Measurements from ENCODE around the gene SLC1A2. TPM values are rescaled to one million over a fixed set of nuclear protein-coding genes. Genes with fewer than 3 reads are reported as not detected.

The SLC1A2 gene
- total and polyA plus RNA-seq, 4 donors: 0.35 to 17.0 (median 1.1) TPM

GRCh38 chr11:35337136-35337913 lies 82.0 kb downstream of the SLC1A2 start:
- Histone ChIP-seq H3K9ac (ENCODE audit: insufficient read depth in 1 of 2, low read length in 2 of 2) (no peak overlapping the region), H3K27ac (ENCODE audit: low read depth in 1 of 2, low read length in 1 of 2) (peak overlapping the region in 1 of 2 donors; percentile 67), H3K9me3 (ENCODE audit: control insufficient read depth in 4 of 4, insufficient read depth in 3 of 4, low read length in 3 of 4) (no peaks in the 10 kb centered on the region), H3K4me3 (no peak overlapping the region), H3K36me3 (ENCODE audit: control insufficient read depth in 4 of 4, insufficient read depth in 4 of 4, low read length in 4 of 4) (no peaks in the 10 kb centered on the region), H3K27me3 (ENCODE audit: control insufficient read depth in 3 of 3, insufficient read depth in 3 of 3, low read length in 2 of 3) (no peaks in the 10 kb centered on the region), H3K4me1 (ENCODE audit: control insufficient read depth in 5 of 5, insufficient read depth in 5 of 5, low read length in 5 of 5) (peaks cover 0 to 4% (median 0%) of the 10 kb centered on the region in 5 donors)
- TF ChIP-seq, protein P1, sequence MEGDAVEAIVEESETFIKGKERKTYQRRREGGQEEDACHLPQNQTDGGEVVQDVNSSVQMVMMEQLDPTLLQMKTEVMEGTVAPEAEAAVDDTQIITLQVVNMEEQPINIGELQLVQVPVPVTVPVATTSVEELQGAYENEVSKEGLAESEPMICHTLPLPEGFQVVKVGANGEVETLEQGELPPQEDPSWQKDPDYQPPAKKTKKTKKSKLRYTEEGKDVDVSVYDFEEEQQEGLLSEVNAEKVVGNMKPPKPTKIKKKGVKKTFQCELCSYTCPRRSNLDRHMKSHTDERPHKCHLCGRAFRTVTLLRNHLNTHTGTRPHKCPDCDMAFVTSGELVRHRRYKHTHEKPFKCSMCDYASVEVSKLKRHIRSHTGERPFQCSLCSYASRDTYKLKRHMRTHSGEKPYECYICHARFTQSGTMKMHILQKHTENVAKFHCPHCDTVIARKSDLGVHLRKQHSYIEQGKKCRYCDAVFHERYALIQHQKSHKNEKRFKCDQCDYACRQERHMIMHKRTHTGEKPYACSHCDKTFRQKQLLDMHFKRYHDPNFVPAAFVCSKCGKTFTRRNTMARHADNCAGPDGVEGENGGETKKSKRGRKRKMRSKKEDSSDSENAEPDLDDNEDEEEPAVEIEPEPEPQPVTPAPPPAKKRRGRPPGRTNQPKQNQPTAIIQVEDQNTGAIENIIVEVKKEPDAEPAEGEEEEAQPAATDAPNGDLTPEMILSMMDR (IDR thresholded peaks at IDR 0.05; ENCODE audit: control extremely low read depth, extremely low read depth): no peak
- ATAC-seq (ENCODE audit: insufficient read depth, low FRiP score): peak; percentile 82
- 49 to 61% methylated on average over 3 of the region's 3 CpGs for WGBS, 2 donors
- no peak for DNase-seq

DNA sequence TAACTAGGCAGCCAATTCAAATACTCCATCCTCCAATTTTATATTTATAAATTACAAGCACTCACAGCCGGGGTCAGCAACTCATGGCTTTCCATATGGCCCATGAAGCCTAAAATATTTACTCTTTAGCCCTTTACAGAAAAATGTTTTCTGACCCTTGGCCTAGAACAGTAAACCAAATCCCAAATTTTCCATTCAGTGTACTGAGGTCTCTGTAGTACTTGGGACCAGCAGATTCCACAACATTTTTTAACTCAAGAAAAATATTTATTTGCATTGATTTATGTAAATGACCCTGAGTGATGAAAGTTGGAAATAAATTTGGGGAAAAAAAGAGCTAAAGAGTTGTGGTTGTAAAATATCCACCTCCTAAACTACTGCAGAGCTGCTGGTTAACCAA lies 82.6 kb downstream of the SLC1A2 start:
- 59 to 77% methylated on average over 1 of the region's 1 CpG for WGBS, 2 donors

GRCh38 chr11:35335226-35335625 lies 84.1 kb downstream of the SLC1A2 start:
- H3K36me3 ChIP-seq (ENCODE audit: control insufficient read depth in 4 of 4, insufficient read depth in 4 of 4, low read length in 4 of 4): no peaks in the 10 kb centered on the region
- WGBS, 2 donors: 71 to 85% methylated on average over 2 of the region's 2 CpGs
- H3K4me3 ChIP-seq: no peak overlapping the region
- peaks cover 0 to 7% (median 0%) of the 10 kb centered on the region in 5 donors for H3K4me1 ChIP-seq (ENCODE audit: control insufficient read depth in 5 of 5, insufficient read depth in 5 of 5, low read length in 5 of 5)
- H3K9me3 ChIP-seq (ENCODE audit: control insufficient read depth in 4 of 4, insufficient read depth in 3 of 4, low read length in 3 of 4): no peaks in the 10 kb centered on the region
- H3K27me3 ChIP-seq (ENCODE audit: control insufficient read depth in 3 of 3, insufficient read depth in 3 of 3, low read length in 2 of 3): no peaks in the 10 kb centered on the region
- no peak overlapping the region for H3K9ac ChIP-seq (ENCODE audit: insufficient read depth in 1 of 2, low read length in 2 of 2)
- TF ChIP-seq, protein P1 (IDR thresholded peaks at IDR 0.05; ENCODE audit: control extremely low read depth, extremely low read depth): no peak
- DNase-seq: no peak
- no peak overlapping the region for H3K27ac ChIP-seq (ENCODE audit: low read depth in 1 of 2, low read length in 1 of 2)
- ATAC-seq (ENCODE audit: insufficient read depth, low FRiP score): no peak

More for the DNA sequence above, 82.6 kb downstream of the SLC1A2 start:
- Histone ChIP-seq H3K4me3 (no peak overlapping the region), H3K27me3 (ENCODE audit: control insufficient read depth in 3 of 3, insufficient read depth in 3 of 3, low read length in 2 of 3) (no peaks in the 10 kb centered on the region), H3K9me3 (ENCODE audit: control insufficient read depth in 4 of 4, insufficient read depth in 3 of 4, low read length in 3 of 4) (no peaks in the 10 kb centered on the region), H3K27ac (ENCODE audit: low read depth in 1 of 2, low read length in 1 of 2) (peak overlapping the region in 1 of 2 donors; percentile 67), H3K4me1 (ENCODE audit: control insufficient read depth in 5 of 5, insufficient read depth in 5 of 5, low read length in 5 of 5) (peaks cover 0 to 4% (median 0%) of the 10 kb centered on the region in 5 donors), H3K36me3 (ENCODE audit: control insufficient read depth in 4 of 4, insufficient read depth in 4 of 4, low read length in 4 of 4) (no peaks in the 10 kb centered on the region), H3K9ac (ENCODE audit: insufficient read depth in 1 of 2, low read length in 2 of 2) (no peak overlapping the region)
- ATAC-seq (ENCODE audit: insufficient read depth, low FRiP score) (no peak), DNase-seq (no peak)
- TF ChIP-seq, protein P1 (IDR thresholded peaks at IDR 0.05; ENCODE audit: control extremely low read depth, extremely low read depth): no peak

Measured in lung (tissue), 12 donors.